Anterior cingulate cortex (tissue), 58 donors: Measurements from ENCODE around the gene DDX21.
"Not testable (repeated sequence)": the region's sequence is repeated elsewhere in the genome, so short reads cannot be mapped to it uniquely, and the experiment has no call there.

Experiments
- DNase-seq, 58 donors: peaks; one replicate each; lab custom pipeline; 2025; lab: John Stamatoyannopoulos, UW

Gene DDX21

DNA sequence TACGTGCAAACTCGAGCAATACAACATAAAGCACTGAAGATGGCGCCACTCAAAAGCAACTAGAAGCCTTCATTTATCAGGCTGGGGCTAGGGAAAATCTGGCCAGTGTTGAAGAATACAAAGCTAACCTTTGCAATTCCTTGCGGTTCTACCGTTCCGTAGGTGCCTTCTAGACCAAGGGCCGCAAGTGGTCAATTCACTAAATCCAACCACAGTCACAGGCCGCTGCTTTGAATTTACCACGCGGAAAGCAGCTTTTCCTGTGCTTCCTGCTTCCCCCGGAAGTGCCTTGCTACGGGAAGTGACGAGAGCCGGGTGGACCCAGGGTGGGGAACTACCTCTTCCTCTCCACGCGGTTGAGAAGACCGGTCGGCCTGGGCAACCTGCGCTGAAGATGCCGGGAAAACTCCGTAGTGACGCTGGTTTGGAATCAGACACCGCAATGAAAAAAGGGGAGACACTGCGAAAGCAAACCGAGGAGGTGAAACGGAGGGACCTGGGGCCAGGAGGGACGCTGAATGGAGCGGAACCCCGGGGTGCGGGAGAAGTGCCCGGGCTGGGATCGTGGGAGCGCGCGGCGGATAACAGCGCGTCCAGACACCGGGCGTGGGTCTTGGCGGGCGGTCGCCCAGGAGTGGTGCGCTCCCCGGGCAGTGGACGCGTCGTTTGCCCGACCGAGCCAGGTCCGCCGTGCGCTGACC lies at the start of gene DDX21:
Gene DDX21 (plus strand): TSS at position 339 of the 701 bp plus-strand sequence. CDS start 56 bp downstream, at position 395.
- peak; percentile 52 to 97 (median 86) for DNase-seq

DNA sequence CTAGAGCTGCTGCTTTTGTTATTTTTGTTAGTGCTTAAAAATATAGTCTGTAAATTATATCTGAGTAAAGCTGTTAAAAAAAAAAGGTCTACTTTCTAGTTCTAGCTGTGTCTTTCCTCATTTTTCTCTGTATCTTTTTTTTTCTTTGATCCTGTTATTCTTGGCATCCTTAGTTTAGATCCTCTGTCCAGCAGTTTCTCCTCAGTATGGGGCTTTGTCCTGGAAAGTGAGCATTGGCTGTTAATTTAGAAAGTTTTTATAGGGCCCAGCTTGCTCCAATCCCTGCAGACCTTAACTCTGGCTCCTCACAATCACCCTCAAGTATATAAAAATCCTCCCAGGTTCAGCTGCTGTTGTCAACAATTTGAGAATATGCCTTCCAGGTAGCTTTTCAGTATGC lies 31.4 kb upstream of the DDX21 start:
- no peak for DNase-seq

DNA sequence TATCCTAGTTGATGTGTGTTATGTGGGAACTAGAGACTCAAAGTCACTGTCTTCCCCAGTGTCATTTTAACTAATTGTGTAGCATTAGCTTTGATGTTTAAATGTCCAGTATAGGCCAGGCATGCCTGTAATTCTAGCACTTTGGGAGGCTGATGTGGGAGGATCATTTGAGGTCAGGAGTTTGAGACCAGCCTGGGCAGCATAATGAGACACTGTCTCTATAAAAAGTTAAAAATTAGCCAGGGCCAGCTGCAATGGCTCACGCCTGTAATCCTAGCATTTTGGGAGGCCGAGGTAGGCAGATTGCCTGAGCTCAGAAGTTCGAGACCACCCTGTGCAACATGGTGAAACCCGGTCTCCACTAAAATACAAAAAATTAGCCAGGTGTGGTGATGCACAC lies 30.5 kb upstream of the DDX21 start:
- DNase-seq, result no peak

DNA sequence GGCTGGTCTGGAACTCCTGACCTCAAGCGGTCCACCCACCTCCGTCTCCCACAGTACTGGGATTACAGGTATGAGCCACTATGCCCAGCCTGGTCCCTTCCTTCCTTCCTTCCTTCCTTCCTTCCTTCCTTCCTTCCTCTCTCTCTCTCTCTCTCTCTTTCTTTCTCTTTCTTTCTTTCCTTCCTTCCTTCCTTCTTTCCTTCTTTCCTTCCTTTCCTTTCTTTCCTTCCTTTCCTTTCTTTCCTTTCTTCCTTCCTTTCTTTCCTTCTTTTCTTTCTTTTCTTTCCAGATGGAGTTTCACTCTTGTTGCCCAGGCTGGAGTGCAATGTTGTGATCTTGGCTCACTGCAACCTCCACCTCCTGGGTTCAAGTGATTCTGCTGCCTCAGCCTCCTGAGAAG lies 26.8 kb upstream of the DDX21 start:
- DNase-seq, result not testable (repeated sequence)

DNA sequence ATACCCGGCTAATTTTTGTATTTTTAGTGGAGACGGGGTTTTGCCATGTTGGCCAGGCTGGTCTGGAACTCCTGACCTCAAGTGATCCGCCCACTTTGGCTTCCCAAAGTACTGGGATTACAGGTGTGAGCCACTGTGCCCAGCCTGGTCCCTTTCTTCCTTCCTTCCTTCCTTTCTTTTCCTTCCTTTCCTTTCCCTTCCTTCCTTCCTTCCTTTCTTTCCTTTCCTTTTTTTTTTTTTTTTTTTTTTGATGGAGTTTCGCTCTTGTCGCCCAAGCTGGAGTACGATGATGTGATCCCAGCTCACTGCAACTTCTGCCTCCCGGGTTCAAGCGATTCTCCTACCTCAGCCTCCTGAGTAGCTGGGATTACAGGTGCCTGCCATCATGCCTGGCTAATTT lies 26.1 kb upstream of the DDX21 start:
- not testable (repeated sequence) for DNase-seq

DNA sequence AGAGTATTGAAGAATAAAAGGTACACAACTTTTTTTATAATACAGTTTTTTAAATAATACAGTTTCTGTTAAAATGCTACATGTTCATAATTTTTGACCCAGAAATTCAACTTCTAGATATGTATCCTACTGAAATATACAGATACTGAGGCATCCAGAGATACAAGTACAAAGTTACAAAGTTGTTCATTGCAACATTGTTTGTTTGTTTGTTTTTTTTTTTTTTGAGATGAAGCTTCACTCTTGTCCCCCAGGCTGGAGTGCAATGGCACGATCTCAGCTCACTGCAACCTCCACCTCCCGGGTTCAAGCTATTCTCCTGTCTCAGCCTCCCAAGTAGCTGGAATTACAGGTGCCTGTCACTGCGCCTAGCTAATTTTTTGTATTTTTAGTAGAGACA lies 23.1 kb upstream of the DDX21 start:
- not testable (repeated sequence) for DNase-seq

DNA sequence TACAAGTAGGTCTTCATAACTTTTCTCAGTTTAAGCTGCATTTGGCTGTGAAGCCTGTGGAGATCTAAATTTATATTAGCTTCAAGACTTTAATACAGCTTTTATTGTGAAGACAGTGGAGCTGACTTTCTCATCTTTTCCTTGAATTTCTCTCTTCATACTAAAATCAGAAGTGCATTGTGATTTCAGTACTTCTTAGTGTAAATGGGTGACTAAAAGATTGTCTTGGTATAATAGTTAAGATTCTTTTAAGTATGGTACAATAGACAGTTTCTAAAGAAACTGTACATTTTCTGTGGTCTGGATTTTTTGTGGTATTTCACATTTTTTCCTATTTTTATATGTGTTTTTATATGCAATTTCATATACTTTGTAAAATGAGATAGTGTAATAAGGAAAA lies 21.0 kb upstream of the DDX21 start:
- no peak for DNase-seq

DNA sequence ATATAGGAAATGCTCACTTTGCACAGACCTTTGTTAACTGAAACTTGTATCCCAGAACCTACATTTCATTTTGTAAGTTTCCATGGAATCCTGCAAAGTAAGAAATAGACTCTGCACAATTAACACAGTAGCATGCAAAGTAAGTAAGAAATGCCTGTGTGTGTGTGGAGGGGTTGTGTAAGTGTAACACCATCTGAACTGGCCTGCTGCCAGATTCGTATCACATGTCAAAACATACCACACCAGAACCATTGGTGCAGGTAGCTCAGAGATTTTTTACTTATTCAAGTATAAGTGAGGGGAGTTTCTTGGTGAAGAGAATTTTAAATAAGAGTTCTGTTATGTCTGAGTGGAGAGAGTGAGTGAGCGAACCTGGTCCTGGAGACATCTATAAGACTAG lies 17.9 kb upstream of the DDX21 start:
- DNase-seq, result peak in 1 of 58 donors; percentile 1

DNA sequence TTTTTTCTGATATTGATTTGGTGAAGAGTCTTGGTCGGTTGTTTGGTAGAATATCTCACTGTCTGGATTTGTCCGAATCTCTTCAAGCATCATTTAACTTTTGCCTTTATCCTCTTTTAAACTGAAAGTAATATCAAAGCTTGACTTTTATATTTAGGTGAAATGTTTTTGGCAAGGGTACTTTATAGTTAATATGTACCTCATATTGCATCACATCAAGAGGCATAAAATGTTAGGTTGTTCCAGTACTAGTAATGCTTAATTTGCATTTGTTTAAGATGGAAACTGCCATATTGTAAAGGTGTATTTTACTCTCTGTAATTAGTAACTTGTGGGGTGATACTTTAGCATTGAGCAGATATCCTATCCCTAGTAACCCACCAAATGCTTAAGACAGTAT lies 17.1 kb upstream of the DDX21 start:
- DNase-seq, result no peak

DNA sequence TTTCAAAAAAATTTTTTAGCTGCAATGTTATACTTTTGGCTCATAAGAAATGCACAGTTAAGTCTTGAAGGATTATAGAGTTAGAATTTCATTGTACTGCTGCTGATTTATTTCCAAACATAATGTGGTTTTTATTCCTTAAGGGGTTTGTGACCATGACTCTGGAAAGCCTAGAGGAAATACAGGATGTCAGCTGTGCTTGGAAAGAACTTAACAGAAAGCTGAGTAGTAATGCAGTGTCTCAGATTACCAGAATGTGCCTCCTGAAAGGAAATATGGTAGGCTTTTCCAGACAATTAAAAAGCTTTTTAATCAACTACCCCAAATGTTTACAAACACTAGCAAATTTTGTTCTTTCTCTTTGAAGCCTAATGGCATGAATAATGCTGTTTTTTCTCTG lies 15.1 kb upstream of the DDX21 start:
- DNase-seq, result not testable (repeated sequence)

DNA sequence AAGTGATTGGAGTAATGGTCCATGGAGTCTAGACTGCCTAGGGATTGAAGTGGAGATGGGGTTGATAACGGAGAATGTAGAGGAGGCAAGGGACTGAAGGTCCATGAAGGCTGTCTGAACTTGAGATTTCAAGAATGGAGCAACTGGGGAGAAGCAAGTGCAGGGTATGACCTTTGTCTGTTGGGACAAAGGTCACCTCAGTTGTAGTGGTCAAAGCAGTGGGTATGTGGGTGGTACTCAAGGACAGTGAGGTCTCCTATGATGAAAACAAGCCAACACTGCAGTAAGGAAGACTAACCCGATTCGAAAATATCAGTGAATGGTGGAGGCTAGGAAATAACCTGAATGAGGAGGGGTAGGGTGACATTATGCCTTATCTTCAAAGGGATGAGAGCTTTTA lies 5.4 kb upstream of the DDX21 start:
- DNase-seq, result no peak

DNA sequence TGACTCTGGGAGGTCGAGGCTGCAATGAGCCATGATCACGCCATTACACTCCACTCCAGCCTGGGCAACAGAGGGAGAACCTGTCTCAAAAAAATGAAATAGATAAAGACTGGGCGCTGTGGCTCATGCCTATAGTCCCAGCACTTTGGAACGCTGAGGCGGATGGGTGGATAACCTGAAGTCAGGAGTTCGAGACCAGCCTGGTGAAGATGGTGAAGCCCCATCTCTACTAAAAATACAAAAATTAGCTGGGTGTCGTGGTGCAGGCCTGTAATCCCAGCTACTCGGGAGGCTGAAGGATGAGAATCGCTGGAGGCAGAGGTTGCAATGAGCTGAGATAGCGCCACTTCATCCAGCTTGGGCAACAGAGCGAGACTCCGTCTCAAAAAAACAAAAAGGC lies 1.1 kb upstream of the DDX21 start:
- no peak for DNase-seq

DNA sequence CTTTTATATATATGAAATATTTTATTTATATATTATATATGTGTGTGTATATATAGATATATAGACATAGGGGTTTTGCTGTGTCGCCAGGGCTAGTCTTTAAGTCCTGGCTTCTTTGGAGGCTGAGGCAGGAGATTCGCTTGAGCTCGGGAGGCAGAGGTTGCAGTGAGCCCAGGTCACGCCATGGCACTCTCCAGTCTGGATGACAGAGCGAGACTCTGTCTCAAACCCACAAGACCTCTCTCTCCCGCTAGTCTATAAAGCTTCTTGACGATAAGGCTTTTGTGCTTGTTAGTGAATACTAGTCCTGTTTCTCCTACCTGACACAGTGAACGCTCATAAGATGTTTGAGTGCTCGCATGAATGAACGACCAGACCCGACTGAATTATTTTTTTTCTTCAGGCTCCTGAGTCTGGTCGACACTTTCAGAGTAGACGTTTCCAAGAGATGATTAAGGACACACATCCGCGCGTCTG lies 577 bp upstream of the DDX21 start:
- peak in 2 of 58 donors; percentile 20 to 37 for DNase-seq

DNA sequence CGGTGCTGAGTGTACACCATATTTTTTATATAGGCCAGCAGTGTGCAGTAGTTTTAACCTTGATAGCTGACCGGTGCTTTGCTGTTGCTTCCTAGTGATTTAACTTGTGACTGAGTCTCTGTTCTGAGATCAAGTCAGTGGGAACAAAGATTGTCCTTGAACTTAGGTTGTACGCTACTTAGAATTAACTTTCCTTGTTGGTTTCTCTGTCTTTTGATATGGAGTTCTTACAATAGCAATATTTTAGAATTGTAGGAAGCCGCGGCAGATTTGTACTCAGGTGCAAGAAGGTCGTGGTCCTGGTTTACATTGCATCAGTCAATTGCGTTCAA lies 1.3 kb downstream of the DDX21 start:
- DNase-seq, result no peak

DNA sequence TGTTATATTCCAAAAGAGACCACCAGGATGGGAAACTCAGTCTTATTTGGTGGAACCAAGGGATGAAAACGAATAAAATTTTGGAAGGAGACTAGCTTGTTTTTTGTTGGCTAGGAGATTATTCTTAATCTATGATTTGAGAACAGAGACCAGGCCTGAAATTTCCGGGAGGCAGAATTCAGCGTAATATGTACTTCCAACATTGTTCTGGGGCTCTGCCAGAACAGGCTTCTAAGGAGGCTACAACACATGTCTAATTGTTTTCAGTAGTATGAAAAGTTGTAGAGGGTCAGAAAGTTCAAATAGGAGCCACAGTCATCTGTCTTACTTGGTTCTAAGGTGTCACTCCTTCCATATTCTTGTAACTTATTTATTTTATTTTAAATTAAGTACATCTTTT lies 1.7 kb downstream of the DDX21 start:
- DNase-seq, result no peak

DNA sequence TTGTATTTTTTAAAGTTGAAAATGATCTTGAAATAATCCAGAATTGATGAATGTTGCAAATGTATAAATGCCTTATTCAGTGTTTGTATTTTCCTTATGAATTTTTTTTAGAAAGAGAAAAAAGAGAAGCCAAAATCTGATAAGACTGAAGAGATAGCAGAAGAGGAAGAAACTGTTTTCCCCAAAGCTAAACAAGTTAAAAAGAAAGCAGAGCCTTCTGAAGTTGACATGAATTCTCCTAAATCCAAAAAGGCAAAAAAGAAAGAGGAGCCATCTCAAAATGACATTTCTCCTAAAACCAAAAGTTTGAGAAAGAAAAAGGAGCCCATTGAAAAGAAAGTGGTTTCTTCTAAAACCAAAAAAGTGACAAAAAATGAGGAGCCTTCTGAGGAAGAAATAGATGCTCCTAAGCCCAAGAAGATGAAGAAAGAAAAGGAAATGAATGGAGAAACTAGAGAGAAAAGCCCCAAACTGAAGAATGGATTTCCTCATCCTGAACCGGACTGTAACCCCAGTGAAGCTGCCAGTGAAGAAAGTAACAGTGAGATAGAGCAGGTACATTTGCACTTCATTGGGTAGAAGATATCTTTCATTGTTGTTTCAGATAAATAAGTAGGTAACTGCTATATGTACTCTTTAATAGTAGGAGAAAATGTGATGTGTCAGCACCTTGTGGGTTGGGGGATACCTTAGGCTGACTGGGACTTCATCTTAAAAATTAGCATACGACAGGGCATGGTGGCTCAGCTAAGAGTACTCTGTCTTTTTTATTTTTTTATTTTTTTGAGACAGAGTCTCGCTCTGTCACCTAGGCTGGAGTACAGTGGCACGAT lies 3.9 kb downstream of the DDX21 start:
- no peak for DNase-seq

DNA sequence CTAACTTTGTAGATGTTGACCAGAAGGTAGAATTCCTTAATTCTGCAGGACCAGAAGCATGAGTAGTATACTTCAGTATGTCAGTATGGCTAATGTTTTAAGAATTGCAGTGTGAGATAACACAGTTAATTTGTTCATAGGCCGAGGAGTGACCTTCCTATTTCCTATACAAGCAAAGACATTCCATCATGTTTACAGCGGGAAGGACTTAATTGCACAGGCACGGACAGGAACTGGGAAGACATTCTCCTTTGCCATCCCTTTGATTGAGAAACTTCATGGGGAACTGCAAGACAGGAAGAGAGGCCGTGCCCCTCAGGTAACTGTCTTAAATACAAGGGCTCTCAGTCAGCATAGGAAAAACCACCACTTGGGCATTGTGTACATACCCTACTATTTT lies 7.2 kb downstream of the DDX21 start:
- no peak for DNase-seq

DNA sequence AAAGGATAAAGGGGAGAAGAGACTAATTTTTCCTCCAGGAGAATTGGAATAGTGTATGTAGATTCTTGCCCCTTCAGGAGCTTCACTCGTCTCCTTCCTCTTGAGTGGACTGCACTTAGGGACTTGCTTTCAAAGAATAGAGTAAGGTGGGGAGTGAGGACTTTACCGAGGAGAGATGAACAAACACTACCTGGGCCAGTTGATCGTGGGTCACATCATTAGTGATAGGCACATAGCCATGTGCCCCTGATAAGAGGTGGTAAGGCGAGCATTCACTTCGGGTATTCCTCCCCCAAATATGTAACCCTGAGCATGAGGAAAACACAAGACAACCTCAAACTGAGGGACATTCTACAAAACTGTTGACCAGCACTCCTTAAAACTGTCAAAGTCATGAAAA lies 18.0 kb downstream of the DDX21 start:
- DNase-seq, result no peak

DNA sequence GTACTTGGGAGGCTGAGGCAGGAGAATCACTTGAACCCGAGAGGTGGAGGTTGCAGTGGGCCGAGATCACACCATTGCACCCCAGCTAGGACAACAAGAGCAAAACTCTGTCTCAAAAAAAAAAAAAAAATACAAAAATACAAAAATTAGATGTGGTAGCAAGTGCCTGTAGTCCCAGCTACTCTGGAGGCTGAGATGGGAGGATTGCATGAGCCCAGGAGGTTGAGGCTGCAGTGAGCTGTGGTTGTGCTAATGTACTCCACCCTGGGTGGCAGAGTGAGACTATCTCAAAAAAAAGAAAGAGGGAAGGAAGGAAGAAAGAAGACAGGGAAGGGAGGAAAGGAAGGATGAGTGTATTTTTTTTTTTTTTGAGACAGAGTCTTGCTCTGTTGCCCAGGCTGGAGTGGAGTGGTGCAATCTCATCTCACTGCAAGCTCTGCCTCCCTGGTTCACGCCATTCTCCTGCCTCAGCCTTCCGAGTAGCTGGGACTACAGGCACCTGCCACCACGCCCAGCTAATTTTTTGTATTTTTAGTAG lies 20.0 kb downstream of the DDX21 start:
- DNase-seq, result not testable (repeated sequence)

DNA sequence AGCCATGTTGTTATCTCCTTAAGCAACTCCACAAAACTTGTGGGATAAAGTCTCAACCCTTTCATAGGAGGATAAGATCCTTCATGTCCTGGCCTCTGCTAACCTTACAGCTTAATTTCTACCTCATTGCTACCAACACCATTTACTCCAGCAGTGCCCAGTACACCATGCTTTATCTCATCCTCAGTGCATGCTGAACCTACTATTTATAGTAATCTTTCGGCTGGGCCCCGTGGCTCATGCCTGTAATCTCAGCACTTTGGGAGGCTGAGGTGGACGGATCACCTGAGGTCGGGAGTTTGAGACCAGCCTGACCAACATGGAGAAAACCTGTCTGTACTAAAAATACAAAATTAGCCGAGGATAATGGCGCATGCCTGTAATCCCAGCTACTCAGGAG lies 23.8 kb downstream of the DDX21 start:
- DNase-seq, result not testable (repeated sequence)

DNA sequence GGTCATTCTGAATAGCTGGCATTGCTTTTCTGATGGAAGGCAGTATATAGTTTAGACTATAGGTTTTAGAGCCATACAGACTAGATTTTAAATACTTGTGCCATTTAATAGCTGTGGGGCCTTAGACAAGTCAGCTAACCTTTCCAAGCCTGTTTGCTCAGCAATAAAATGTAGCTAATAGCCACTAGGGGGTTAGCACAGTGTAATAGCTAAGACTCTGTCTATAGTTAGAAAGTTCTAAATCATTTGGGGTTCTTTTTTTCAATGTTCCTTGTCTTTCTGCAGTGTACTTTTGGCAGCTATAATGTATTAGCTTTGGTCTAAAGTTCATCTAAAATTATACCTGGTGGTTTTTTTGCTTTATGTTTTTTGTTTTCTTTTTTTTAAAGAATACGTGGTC lies 25.1 kb downstream of the DDX21 start:
- no peak for DNase-seq

DNA sequence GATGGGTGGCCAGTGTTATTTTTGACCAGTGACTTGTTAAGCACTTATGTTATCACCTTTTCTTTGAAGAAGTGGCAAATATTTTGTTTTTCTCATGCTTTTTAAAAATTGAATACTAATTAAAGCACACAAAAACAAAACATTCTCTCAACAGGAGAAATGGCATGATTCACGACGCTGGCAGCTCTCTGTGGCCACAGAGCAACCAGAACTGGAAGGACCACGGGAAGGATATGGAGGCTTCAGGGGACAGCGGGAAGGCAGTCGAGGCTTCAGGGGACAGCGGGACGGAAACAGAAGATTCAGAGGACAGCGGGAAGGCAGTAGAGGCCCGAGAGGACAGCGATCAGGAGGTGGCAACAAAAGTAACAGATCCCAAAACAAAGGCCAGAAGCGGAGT lies 26.4 kb downstream of the DDX21 start:
- DNase-seq, result no peak
